ENCODE measurements around the gene EHF.

DNA sequence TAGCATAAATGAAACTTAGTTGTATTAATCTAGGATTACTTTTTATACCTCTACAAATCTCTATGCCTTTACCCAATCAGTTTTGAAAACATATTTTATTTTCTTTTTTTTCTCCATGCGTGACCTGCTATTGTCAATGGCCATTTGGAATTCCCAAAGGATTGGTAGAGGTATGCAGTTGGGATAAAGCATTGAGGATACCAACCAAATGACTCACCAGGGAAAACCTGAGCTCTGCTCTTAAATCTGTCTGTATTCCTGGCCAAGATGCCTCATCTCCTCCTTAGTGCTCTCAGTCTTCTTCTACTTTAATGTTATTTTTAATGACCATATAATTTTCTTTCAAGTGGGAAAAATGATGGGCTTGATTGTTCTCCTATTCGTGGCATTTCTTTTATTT is 61.9 kb downstream of the EHF start:
- TF ChIP-seq, protein P1, sequence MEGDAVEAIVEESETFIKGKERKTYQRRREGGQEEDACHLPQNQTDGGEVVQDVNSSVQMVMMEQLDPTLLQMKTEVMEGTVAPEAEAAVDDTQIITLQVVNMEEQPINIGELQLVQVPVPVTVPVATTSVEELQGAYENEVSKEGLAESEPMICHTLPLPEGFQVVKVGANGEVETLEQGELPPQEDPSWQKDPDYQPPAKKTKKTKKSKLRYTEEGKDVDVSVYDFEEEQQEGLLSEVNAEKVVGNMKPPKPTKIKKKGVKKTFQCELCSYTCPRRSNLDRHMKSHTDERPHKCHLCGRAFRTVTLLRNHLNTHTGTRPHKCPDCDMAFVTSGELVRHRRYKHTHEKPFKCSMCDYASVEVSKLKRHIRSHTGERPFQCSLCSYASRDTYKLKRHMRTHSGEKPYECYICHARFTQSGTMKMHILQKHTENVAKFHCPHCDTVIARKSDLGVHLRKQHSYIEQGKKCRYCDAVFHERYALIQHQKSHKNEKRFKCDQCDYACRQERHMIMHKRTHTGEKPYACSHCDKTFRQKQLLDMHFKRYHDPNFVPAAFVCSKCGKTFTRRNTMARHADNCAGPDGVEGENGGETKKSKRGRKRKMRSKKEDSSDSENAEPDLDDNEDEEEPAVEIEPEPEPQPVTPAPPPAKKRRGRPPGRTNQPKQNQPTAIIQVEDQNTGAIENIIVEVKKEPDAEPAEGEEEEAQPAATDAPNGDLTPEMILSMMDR (IDR thresholded peaks at IDR 0.05) = no peak
- TF ChIP-seq POLR2A (IDR thresholded peaks at IDR 0.05) (no peak), POLR2AphosphoS5 (IDR thresholded peaks at IDR 0.05; ENCODE audit: insufficient read depth in 1 of 2, low read depth in 1 of 2) (no peak)

All from vagina (tissue), 2 donors.